CD4-positive, alpha-beta T cell treated with Interleukin-6 at 100 ng/mL for 8 hours (primary cell): ENCODE data around the gene CASP5.

Experiments
- DNase-seq: peaks from one replicate; pipeline ENCODE4 v3.0.0-alpha.2; 2020; ENCODE audit warnings: mixed read lengths, low spot score

CASP5 gene

GRCh38 chr11:104967534-104968354, 55.2 kb downstream of the CASP5 start:
- no peak for DNase-seq

GRCh38 chr11:104965735-104966134, 57.2 kb downstream of the CASP5 start:
- DNase-seq: no peak

- no peak for DNase-seq
Observed at GRCh38 chr11:104964247-104964646, 58.7 kb downstream of the CASP5 start.

- DNase-seq: no peak
Observed at GRCh38 chr11:104962852-104963251, 60.1 kb downstream of the CASP5 start.

- DNase-seq: no peak
Observed at GRCh38 chr11:104957280-104957679, 65.7 kb downstream of the CASP5 start.

- DNase-seq: no peak
Observed at GRCh38 chr11:104956528-104956927, 66.4 kb downstream of the CASP5 start.

GRCh38 chr11:104946907-104947306, 76.1 kb downstream of the CASP5 start:
- peak; percentile 57 for DNase-seq
